Ovary (tissue), 9 donors: ENCODE results near the gene DNAAF5. TPM values are rescaled to one million over a fixed set of nuclear protein-coding genes. Genes with fewer than 3 reads are reported as not detected.

ENCODE experiments used
- DNase-seq, 5 donors: peaks; one replicate each; pipeline ENCODE4 v3.0.0-alpha.2; 2019 to 2020
- H3K27ac ChIP-seq, 2 donors: fragments of 200-600 bp; one replicate each; pipeline versions ENCODE4 v1.5.1 to v1.8.0; 2019 to 2022
- H3K27me3 ChIP-seq: fragments of 200-600 bp; one replicate; pipeline ENCODE4 v1.8.0; 2022
- H3K36me3 ChIP-seq: fragments of 200-600 bp; sonication (generic); one replicate; pipeline ENCODE4 v1.5.1; 2019
- H3K4me1 ChIP-seq: one replicate; pipeline ENCODE4 v1.8.1; 2013; ENCODE audit warnings: mild to moderate bottlenecking, moderate library complexity; ENCODE audit not compliant: insufficient read depth
- H3K4me3 ChIP-seq: fragments of 200-600 bp; sonication (generic); one replicate; pipeline ENCODE4 v1.5.1; 2017
- H3K9me3 ChIP-seq, 2 donors: fragments of 200-600 bp in 1 of 2; sonication (generic) in 1 of 2; one replicate each; pipeline versions ENCODE4 v1.5.1 to v1.8.1; 2013 to 2019; ENCODE audit warnings: mild to moderate bottlenecking in 1 of 2, moderate library complexity in 1 of 2
- EP300 ChIP-seq: sonication (generic); formaldehyde crosslinking; IDR thresholded peaks from one replicate; pipeline ENCODE4 v1.6.1; 2017; ENCODE audit warnings: antibody characterized with exemption
- POLR2A ChIP-seq: fragments of 450-650 bp; IDR thresholded peaks from one replicate; pipeline ENCODE4 v1.6.1; 2017; ENCODE audit warnings: antibody characterized with exemption, mild to moderate bottlenecking, moderate library complexity
- WGBS, 3 donors: extraction: QIAGEN DNeasy Blood & Tissue Kit in 1 of 3; methylation state at CpG; one replicate each; pipeline versions ENCODE4 v1.1.5 to v1.1.7; 2013 to 2017; 5-methylcytosine and 5-hydroxymethylcytosine counted together
- intact Hi-C, 4 donors: fragments of 100-400 bp; cut with DNase I; formaldehyde crosslinking; loops; one replicate each; pipeline versions ENCODE4 v1.11.0 to v1.15.1; 2022 to 2023
- polyA plus RNA-seq, 2 donors: library from polyadenylated mRNA; stranded (reverse); fragments of 200-250 nt in 1 of 2; fragments of 350-450 nt in 1 of 2; fragmentation: Illumina TruSeq in 1 of 2; extraction: RNeasy Lipid Tissue Mini Kit (QIAGEN cat#74804) in 1 of 2; gene quantifications; one replicate each; pipeline ENCODE4 v1.2.3, GENCODE V29; 2013 to 2014
- total RNA-seq, 7 donors: library from RNA; depleted of rRNA in 2 of 7; stranded (reverse); fragments of >200 nt in 2 of 7; fragmentation: NEBNext Ultra II Directional in 3 of 7; extraction: Animal tissue kit (Norgen Biotek cat#: 25700) in 3 of 7; gene quantifications; one replicate each; pipeline versions ENCODE4 v1.1.0 to v1.2.4, GENCODE V29; 2016 to 2023
- TF ChIP-seq, protein P1 (sequence below), 3 donors: fragments of 450-650 bp in 2 of 3; fragments of 200-600 bp in 1 of 3; IDR thresholded peaks; one replicate each; pipeline versions ENCODE4 v1.5.1 to v1.8.0; 2016 to 2022; ENCODE audit warnings: antibody characterized with exemption in 3 of 3, mild to moderate bottlenecking in 1 of 3
- donor health status: DM: no; HTN: no; CAD: no; lungs with moderate emphysema.
- donor health status: DM: no; HTN: no; CAD: no.
- donor health status: Bipolar disorder and iron deficiency.
- donor health status: DM: yes; HTN: yes; CAD: no.
- donor health status: DM: no; HTN: no; CAD: no.
- donor health status: DM: yes; HTN: yes; CAD: no.

The DNAAF5 gene
- total and polyA plus RNA-seq, 9 donors = 12.9 to 41.0 (median 21.3) TPM

DNA sequence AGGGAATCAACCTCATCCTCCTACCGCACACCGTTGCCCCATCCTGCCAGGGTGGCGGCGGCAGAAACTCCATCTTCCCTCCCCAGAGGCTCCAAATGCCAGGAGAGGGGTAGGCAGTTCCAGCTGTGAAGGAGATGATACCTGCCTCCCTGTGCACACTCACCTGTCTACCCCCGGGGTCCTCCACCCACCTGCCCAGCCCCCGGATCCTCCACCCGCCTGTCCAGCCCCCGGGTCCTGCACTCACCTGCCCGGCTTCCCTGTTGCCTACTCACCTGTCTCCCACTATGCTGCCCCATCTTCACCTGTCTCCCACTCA is 13.4 kb upstream of the DNAAF5 start:
- 88 to 93% (median 89%) methylated on average over 9 of the region's 9 CpGs for WGBS, 3 donors
- H3K27ac ChIP-seq = no peak overlapping the region
- TF ChIP-seq POLR2A = no peak
- TF ChIP-seq EP300 = no peak
- TF ChIP-seq, protein P1, sequence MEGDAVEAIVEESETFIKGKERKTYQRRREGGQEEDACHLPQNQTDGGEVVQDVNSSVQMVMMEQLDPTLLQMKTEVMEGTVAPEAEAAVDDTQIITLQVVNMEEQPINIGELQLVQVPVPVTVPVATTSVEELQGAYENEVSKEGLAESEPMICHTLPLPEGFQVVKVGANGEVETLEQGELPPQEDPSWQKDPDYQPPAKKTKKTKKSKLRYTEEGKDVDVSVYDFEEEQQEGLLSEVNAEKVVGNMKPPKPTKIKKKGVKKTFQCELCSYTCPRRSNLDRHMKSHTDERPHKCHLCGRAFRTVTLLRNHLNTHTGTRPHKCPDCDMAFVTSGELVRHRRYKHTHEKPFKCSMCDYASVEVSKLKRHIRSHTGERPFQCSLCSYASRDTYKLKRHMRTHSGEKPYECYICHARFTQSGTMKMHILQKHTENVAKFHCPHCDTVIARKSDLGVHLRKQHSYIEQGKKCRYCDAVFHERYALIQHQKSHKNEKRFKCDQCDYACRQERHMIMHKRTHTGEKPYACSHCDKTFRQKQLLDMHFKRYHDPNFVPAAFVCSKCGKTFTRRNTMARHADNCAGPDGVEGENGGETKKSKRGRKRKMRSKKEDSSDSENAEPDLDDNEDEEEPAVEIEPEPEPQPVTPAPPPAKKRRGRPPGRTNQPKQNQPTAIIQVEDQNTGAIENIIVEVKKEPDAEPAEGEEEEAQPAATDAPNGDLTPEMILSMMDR (IDR thresholded peaks at IDR 0.05) = no peak
- intact Hi-C loops = no loop called here
- peaks cover 5% of the 10 kb centered on the region for H3K4me1 ChIP-seq
- peak in 3 of 5 donors; percentile 13 to 35 (median 27) for DNase-seq
- H3K36me3 ChIP-seq = no peaks in the 10 kb centered on the region
- H3K4me3 ChIP-seq = no peak overlapping the region
- H3K9me3 ChIP-seq = no peaks in the 10 kb centered on the region
- H3K27me3 ChIP-seq = no peaks in the 10 kb centered on the region

DNA sequence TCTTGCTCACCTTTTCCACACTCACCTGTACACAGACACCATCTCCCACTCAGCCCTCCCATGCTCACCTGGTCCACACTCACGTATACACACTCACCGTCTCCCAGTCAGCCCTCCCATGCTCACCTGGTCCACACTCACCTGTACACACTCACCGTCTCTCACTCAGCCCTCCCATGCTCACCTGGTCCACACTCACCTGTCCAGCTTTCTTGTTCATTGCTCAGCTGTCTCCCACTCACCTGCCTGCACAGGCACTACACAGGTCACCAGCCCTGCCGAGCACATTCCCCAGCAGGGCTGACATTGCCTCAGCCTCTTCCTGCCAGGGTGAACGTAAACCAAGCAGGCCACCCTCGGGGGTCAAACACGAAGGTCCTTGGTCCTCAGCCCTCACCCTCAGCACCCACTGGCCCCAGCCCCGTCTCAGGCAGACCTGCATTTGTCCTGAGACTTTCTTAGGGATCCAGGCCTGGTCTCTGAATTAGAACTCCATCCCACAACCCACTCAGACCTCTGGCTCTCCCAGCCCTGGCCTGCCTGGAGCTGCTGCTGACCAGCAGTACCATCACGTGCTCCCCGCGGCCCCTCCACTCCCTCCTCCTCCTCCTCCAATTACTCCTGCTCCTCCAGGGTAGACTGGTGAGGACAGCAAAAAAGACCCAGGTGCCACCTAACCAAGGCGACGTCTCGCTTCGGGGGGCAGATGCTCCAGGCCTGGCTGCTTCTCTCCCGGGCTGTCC is 12.8 kb upstream of the DNAAF5 start:
- H3K4me3 ChIP-seq = no peak overlapping the region
- peaks cover 5% of the 10 kb centered on the region for H3K4me1 ChIP-seq
- intact Hi-C loops = no loop called here
- no peaks in the 10 kb centered on the region for H3K9me3 ChIP-seq
- no peak for TF ChIP-seq POLR2A
- no peaks in the 10 kb centered on the region for H3K27me3 ChIP-seq
- 89 to 91% (median 90%) methylated on average over 16 of the region's 16 CpGs for WGBS, 3 donors
- H3K36me3 ChIP-seq = no peaks in the 10 kb centered on the region
- peak in 3 of 5 donors; percentile 12 to 42 (median 25) for DNase-seq
- no peak overlapping the region for H3K27ac ChIP-seq

DNA sequence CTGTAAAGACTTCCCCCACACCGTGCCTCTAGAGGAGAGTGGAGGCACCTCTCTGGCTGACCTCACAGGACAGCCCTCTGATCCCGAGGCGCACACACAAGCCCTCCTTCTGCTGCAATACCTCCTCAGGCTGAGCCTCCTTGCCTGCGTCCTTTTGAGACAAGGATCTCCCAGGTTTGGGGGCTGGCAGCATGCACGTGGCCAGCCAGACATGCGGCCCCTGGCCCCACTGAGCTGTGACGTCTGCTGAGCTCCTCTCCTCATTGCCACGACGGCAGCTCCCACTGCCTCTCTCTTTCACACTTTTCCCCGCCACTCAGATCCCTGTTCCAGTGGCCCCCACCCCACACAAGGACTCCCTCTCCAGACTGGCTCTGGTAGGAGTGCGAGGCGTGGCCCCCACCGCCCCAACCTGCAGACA is 12.2 kb upstream of the DNAAF5 start:
- Histone ChIP-seq H3K9me3 (no peaks in the 10 kb centered on the region), H3K36me3 (no peaks in the 10 kb centered on the region), H3K27ac (no peak overlapping the region), H3K27me3 (no peaks in the 10 kb centered on the region), H3K4me3 (no peak overlapping the region), H3K4me1 (peaks cover 5% of the 10 kb centered on the region)
- TF ChIP-seq, protein P1 (IDR thresholded peaks at IDR 0.05) = no peak
- no peak for TF ChIP-seq POLR2A
- TF ChIP-seq EP300 = no peak
- 91 to 94% (median 92%) methylated on average over 13 of the region's 13 CpGs for WGBS, 3 donors
- intact Hi-C loops = no loop called here
- peak in 3 of 5 donors; percentile 8 to 34 (median 22) for DNase-seq

DNA sequence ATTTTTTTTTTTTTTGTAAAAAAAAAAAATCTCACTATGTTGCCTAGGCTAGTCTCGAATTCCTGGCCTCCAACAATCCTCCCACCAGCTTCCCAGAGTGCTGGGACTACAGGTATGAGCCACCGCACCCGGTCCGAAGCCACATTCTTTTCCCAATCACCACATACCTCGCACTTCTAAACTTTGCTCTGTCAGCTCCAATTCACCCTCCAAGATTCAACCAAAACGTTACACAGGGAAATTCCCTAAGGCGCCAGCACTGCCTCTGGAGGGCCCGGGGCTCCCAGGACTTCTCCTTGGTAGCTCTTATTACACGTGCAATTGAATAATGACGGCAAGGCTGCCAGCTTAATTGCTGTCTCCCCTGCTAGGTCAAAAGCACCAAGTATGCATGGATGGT is 10.3 kb upstream of the DNAAF5 start:
- Histone ChIP-seq H3K9me3 (no peaks in the 10 kb centered on the region), H3K4me1 (peaks cover 4% of the 10 kb centered on the region), H3K4me3 (no peak overlapping the region), H3K36me3 (no peaks in the 10 kb centered on the region), H3K27ac (no peak overlapping the region), H3K27me3 (no peaks in the 10 kb centered on the region)
- peak in 2 of 5 donors; percentile 2 to 6 for DNase-seq
- WGBS, 3 donors = 57 to 64% (median 61%) methylated on average over 10 of the region's 10 CpGs
- TF ChIP-seq POLR2A (no peak), EP300 (no peak)
- TF ChIP-seq, protein P1 (IDR thresholded peaks at IDR 0.05) = no peak
- intact Hi-C loops = no loop called here

DNA sequence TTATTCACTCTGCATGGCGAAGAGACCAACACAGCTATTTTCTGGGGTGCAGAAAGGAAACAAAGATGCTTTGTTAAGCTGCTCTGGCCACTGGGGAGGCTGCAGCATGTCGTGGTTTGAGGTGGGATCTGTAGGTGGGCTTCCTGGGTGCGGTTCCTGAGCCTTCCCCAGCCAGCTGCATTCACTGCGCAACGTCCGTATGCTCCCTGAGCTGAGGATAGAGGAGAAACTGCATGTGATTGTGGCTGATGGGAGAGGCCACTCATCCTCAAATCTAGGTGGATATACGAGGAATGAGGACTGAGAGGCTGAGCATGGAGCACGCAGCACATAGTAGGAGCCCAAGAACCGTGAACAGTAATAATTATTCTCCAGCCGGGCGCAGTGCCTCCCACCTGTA is 9.9 kb upstream of the DNAAF5 start:
- H3K4me1 ChIP-seq = peaks cover 3% of the 10 kb centered on the region
- peak in 2 of 5 donors; percentile 3 to 4 for DNase-seq
- H3K27ac ChIP-seq = no peak overlapping the region
- H3K4me3 ChIP-seq = no peak overlapping the region
- WGBS, 3 donors = 81 to 87% (median 83%) methylated on average over 11 of the region's 11 CpGs
- intact Hi-C loops = no loop called here
- H3K27me3 ChIP-seq = no peaks in the 10 kb centered on the region
- no peaks in the 10 kb centered on the region for H3K36me3 ChIP-seq
- TF ChIP-seq EP300 (no peak), POLR2A (no peak)
- TF ChIP-seq, protein P1 (IDR thresholded peaks at IDR 0.05) = no peak
- no peaks in the 10 kb centered on the region for H3K9me3 ChIP-seq
